NB4 (cell line): ENCODE measurements around the gene SYVN1.

Experiments used
- DNase-seq: peaks from one replicate; pipeline ENCODE4 v3.0.0; 2010; ENCODE audit warnings: low read depth
- H3K4me3 ChIP-seq: one replicate; pipeline ENCODE4 v1.5.1; 2011; ENCODE audit warnings: mild to moderate bottlenecking, low read depth, low read length, moderate library complexity
- MYC ChIP-seq: IDR thresholded peaks from 2 replicates; pipeline ENCODE4 v1.6.1; 2011; ENCODE audit warnings: low read depth, low read length
- POLR2A ChIP-seq: IDR thresholded peaks from 2 replicates; pipeline ENCODE4 v1.6.1; 2011; ENCODE audit warnings: mild to moderate bottlenecking; ENCODE audit not compliant: insufficient read length; ENCODE audit errors: extremely low read depth
- TF ChIP-seq, protein P1 (sequence below): IDR thresholded peaks from one replicate; pipeline ENCODE4 v1.5.1; 2012; ENCODE audit warnings: low read depth, low read length
- TF ChIP-seq, protein P2 (sequence below): IDR thresholded peaks from 2 replicates; pipeline ENCODE4 v1.6.1; 2011; ENCODE audit warnings: low read depth, low read length

The SYVN1 gene

GRCh38 chr11:65087827-65088226 lies 46.5 kb downstream of the SYVN1 start:
- DNase-seq: no peak
- H3K4me3 ChIP-seq: no peak overlapping the region
- TF ChIP-seq, protein P1, sequence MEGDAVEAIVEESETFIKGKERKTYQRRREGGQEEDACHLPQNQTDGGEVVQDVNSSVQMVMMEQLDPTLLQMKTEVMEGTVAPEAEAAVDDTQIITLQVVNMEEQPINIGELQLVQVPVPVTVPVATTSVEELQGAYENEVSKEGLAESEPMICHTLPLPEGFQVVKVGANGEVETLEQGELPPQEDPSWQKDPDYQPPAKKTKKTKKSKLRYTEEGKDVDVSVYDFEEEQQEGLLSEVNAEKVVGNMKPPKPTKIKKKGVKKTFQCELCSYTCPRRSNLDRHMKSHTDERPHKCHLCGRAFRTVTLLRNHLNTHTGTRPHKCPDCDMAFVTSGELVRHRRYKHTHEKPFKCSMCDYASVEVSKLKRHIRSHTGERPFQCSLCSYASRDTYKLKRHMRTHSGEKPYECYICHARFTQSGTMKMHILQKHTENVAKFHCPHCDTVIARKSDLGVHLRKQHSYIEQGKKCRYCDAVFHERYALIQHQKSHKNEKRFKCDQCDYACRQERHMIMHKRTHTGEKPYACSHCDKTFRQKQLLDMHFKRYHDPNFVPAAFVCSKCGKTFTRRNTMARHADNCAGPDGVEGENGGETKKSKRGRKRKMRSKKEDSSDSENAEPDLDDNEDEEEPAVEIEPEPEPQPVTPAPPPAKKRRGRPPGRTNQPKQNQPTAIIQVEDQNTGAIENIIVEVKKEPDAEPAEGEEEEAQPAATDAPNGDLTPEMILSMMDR: no peak

DNA sequence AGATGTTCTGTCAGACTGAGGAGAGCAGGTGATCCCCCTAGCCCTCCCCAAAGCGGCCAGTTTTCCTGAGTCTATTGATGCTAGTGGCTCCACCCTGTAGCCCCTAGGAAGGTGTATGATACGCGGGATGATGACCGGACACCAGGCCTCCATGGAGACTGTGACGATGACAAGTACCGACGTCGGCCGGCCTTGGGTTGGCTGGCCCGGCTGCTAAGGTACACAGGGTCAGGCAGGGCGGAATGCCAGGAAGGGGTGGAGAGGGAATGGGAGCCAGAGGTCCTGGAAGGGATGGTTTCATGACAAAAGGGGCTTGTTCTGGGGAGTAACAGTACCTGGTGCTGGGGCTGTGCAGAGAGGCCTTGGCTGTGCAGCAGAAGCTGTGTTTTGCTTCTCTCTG lies 47.1 kb downstream of the SYVN1 start:
- no peak for TF ChIP-seq POLR2A
- TF ChIP-seq MYC: no peak
- TF ChIP-seq, protein P1: no peak
- TF ChIP-seq, protein P2, sequence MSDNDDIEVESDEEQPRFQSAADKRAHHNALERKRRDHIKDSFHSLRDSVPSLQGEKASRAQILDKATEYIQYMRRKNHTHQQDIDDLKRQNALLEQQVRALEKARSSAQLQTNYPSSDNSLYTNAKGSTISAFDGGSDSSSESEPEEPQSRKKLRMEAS: no peak

DNA sequence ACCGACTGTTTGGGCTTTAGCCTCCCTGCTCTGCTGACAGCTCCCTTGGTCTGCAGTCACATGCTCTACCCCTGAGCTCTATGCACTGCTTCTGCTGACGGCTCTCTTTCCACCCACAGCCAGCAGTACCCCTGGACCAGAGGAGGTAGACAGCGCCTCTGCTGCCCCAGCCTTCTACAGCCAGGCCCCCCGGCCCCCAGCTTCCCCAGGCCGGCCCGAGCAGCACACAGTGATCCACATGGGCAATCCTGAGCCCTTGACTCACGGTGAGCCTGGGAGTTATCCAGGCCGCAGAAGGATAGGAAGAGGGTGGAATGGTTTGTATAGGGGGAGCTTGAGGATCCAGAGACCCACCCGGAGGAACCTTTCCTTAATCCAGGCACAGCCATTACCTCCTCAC lies 47.5 kb downstream of the SYVN1 start:
- no peak for DNase-seq
- TF ChIP-seq, protein P1: no peak
- no peak for TF ChIP-seq POLR2A
- TF ChIP-seq, protein P2: no peak

More for the DNA sequence above, 47.1 kb downstream of the SYVN1 start:
- H3K4me3 ChIP-seq: no peak overlapping the region
- no peak for DNase-seq

GRCh38 chr11:65085446-65085845 lies 48.9 kb downstream of the SYVN1 start:
- no peak overlapping the region for H3K4me3 ChIP-seq
- DNase-seq: no peak

More for the DNA sequence above, 47.5 kb downstream of the SYVN1 start:
- no peak overlapping the region for H3K4me3 ChIP-seq

DNA sequence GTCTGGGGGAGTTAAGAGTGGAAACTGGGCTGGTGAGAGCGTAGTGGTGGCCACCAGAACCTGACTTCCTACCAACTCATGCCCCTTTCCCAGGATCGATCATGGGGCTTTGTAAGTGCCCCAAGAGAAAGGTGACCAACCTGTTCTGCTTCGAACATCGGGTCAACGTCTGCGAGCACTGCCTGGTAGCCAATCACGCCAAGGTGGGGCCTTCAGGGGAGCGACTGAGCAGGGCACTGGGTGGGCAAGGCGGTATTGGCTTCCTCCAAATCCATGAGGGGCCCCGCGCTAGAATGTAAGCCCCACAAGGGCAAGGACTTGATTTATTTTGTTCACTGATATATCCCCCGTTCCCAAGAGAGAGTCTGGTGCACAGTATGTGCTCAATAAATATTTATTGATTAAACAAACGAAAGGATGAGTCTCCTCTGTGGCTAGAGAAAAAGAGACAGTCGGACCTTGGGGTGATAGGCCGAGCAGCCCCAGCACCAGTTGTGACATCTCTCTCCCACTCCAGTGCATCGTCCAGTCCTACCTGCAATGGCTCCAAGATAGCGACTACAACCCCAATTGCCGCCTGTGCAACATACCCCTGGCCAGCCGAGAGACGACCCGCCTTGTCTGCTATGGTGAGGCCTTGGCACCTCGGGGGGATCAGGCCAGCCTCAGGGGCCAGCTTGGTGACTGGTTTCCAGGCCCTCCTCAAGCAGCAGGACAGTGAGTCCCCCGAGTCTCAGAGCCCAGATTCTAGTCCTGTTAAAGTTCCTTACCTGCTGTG lies 49.5 kb downstream of the SYVN1 start:
- DNase-seq: no peak
- TF ChIP-seq POLR2A: no peak
- TF ChIP-seq, protein P2: no peak
- TF ChIP-seq MYC: no peak
- TF ChIP-seq, protein P1: no peak
- peak overlapping the region; percentile 96 for H3K4me3 ChIP-seq

More at GRCh38 chr11:65085446-65085845, 48.9 kb downstream of the SYVN1 start:
- TF ChIP-seq MYC: no peak

DNA sequence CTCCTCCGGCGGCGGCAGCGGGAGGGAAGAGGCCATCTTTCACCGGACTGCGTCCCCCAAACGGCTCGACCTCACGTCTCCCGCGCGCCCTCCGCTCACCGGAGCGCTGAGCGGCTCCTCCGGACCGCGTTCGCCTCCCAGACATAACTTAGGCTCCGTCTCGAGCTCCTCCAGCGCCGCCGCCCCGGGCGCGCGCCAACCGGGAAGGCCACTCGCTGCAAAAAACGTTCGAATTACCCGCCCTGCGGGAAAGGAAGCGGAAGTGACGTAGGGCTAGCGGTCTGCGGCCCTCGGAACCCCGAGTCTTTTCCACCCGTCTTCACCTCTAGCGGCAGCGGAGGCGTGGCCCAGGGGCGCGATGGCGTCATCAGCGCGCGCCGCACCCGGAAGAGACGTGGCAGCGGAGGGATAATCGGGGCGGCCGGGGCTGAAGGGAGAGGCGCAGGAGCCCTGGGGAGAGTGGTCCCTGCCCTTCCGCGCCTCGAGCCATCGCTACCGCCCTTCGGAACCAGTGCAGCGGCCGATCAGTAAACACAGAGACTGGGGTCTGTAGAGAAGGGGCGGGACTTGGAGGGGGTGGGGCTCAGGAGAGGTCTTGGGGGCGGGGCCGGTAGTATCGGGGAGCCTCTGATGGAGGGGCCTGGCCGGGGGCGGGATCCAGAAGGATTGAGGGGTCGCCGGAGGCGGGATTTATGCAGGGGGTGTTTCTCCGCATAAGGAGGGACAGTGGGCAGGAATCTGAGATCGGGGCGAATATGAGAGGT lies 50.3 kb downstream of the SYVN1 start, which contains the start of the genes CDCA5 and ZFPL1:
TSS of gene CDCA5 (minus strand) at position 207 of the 764 bp plus-strand sequence. CDS start at position 145, 62 bp downstream.
TSS of gene ZFPL1 (plus strand) at position 389 of the 764 bp plus-strand sequence. CDS start 477 bp downstream, outside the sequence.
- H3K4me3 ChIP-seq: peak within 1 kb of the TSS; percentile 96
- peak; percentile 77 for TF ChIP-seq POLR2A
- TF ChIP-seq, protein P2: peak; percentile 72; the same call in 1 of the 2 replicates
- peak; percentile 60 for TF ChIP-seq MYC
- TF ChIP-seq, protein P1: no peak
- DNase-seq: peak; percentile 97
